Fibroblast of upper back skin (primary cell): Measurements from ENCODE around the gene P3H2.
A peak's percentile ranks its signal among the peaks of the same experiment; 100 is the strongest.

Source experiments
- DNase-seq: peaks from one replicate; pipeline ENCODE4 v3.0.0-alpha.2; 2013

The P3H2 gene

GRCh38 chr3:189937302-189938127 lies 183.2 kb downstream of the P3H2 start:
- peak; percentile 98 for DNase-seq

- no peak for DNase-seq
Measured at GRCh38 chr3:189936201-189936945, 184.3 kb downstream of the P3H2 start.

- peak; percentile 46 for DNase-seq
Measured at GRCh38 chr3:189927975-189928895, 192.5 kb downstream of the P3H2 start.

GRCh38 chr3:189921770-189922169 lies 198.9 kb downstream of the P3H2 start:
- DNase-seq = no peak

GRCh38 chr3:189914799-189915198 lies 205.9 kb downstream of the P3H2 start:
- peak; percentile 90 for DNase-seq

GRCh38 chr3:189911001-189911400 lies 209.7 kb downstream of the P3H2 start:
- no peak for DNase-seq

GRCh38 chr3:189909573-189909972 lies 211.1 kb downstream of the P3H2 start:
- DNase-seq = no peak

- DNase-seq = no peak
Measured at GRCh38 chr3:189909139-189909538, 211.6 kb downstream of the P3H2 start.

- peak; percentile 87 for DNase-seq
Measured at GRCh38 chr3:189908646-189909045, 212.1 kb downstream of the P3H2 start.

- no peak for DNase-seq
Measured at GRCh38 chr3:189907803-189908202, 212.9 kb downstream of the P3H2 start.
